GM21723 (cell line): ENCODE results near the gene ORAI1.
"Not testable (repeated sequence)": the region's sequence is repeated elsewhere in the genome, so short reads cannot be mapped to it uniquely, and the experiment has no call there.

Experiments used
- ATAC-seq: cut with Tn5 transposase; IDR thresholded peaks from one replicate; pipeline ENCODE4 v1.9.1; 2021; ENCODE audit warnings: mild to moderate bottlenecking, moderate library complexity; ENCODE audit not compliant: unreplicated experiment

The ORAI1 gene

DNA sequence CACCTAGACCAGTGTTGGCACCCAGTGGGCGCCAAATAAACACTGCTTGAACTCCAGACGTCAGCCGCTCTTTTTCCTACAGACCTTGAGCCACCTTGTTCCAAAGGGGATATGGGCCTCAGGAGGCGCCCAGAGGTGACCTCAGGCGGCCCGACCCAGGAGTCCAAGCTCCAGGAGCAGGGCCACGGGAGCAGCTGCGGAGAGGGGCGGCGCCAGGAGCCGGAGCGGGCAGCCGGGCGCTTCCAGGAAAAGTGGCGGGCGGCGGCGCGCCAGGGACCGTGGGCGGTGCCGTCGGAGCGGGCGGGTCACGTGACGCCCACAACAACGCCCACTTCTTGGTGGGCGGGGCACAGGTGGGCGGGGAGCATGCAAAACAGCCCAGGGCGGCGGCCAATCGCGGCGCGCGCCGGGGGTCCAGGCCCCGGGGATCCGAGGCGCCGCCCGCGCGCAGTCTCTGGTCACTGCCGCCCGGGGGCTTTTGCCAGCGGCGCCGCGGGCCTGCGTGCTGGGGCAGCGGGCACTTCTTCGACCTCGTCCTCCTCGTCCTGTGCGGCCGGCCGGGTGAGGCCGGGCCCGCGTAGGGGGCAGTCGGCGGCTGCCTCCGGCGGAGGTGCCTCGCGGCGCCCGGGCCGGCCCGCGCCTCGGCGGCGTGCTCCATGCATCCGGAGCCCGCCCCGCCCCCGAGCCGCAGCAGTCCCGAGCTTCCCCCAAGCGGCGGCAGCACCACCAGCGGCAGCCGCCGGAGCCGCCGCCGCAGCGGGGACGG, at the start of gene ORAI1:
Gene ORAI1, plus strand, starts transcription at position 444 of the 766 bp plus-strand sequence.
- peak; percentile 65 for ATAC-seq

DNA sequence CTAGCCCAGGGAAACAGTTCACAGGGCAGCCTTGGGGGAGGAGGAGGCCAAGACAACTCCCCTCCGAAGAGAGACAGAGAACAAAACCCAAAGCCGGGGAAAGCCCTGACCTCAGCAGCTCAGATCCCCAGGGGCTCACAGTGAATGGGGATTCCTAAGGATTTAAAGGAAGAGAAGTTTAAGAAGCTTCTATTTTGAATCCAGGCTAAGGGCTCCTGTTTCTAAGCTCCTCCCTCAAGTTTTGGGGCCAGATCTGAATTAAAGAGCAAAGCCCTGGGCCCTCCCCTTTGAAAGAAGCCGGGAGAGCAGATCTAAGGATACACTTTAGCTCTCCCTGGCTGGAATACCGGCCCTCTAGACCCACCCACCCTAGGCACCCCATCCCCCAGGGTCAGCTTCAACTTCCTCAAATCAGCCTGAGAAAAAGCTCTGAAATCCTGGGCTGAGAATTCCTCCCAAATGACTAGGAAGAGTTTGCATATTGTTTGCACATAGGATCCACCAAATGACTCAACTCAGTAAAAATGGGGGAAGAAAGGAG, 49.4 kb upstream of the ORAI1 start:
- no peak for ATAC-seq

DNA sequence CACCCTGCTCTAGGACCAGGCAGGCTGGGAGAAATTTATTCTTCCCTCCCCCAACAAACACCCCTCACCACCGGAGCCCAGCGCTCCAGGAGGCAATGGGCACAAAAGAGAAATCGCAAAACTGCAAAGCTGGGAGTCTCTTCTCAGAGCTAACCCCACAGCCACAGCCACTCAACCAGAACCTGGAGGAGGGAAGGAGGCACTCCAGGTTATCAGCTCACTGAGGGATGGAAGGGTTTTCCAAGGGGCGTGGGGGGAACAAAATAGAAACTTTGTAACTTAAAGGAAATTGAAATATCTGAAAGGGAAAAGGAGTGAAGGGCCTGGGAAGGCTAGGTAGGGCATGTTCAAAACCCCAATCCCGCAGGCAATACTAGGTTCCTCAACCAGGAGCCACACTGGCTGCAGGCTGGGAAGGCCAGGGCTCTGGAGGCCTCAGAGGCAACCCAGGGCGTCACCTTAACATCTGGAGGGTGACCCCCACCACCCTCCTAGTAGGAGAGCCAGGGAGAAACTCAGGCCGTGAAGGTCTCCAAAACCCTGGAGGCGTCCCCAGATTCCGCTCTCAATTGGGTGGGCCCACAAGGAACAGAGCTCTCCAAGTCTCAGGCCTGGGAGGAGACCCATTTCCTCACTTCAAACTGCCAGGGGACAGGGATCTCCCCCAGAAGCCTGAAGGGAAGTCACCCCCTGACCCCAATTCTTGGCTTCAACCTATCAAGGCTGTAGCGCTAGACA, 48.7 kb upstream of the ORAI1 start:
- ATAC-seq: no peak

DNA sequence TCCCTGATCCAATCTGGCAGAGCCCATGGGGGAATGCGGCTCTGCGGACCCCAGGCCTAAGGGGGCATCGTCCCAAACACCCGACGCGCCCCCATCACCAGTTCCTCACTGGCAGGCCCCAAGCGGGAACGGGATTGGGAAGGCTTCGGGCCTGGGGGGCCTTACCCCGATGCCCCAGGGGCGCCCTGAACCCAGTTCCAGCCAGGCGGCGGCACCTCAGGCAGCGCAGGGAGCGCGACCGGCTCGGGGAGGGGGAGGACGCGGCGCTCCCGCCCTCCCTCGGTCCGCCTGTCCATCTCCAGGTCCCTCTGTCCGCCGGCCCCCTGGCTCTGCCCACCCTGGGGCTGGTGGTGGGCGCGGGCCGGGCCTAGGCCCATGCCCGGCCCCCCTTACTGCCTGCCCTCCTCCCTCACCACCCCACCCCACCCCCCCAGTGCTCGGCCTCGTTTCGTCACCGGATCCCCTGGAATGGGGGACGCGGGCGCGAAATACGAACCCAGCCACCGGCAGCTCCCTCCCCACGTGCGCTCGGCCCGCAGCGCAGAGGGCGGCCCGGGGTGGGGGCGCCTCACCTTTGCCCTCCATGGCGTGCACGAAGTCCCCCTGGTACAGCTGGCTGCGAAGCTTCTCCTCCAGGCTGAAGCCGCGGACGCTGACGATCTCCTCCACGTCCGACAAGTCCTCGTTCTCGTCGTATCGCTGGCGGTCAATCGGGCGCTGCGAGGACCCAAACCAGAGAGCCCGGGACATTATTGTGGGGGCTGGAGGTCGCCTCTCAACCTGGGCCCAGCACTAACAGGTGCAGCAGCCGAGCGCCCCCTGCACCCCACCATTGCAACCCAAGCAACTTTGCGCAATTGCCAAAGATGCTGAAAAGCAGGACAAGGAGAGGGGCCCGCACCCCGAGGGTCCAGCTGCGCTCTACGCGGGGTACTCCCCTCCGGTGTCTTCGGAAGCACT, 47.8 kb upstream of the ORAI1 start:
- ATAC-seq: no peak

DNA sequence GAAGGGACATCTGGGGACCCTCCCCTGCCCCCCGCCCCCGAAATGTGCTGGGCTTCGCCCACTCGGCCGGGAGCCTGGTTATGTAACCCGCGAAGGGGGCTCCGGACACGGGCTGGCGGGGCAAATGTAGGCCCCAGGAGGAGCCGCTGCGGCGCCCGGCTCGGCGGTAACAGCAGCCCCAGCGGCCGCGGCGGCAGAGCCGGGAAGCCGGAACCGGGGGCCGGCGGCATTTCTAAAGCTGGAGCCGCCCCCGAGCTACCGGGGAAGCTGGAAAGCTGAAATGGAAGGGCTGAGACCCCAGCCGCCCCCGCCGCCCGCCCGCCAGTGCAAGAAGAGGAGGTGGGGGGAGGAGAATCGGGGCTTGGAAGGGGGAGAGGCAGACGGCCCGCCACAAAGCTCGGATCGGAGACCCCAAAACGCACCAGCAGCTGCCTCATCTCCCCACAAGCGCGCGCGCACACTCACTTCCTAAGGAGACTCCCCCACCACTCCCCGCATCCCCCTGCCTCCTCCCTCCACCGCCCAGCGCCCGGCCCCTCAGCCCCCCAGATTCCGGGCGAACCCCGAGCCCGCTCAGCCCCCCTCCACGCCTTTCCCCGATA, 47.0 kb upstream of the ORAI1 start:
- ATAC-seq: no peak

DNA sequence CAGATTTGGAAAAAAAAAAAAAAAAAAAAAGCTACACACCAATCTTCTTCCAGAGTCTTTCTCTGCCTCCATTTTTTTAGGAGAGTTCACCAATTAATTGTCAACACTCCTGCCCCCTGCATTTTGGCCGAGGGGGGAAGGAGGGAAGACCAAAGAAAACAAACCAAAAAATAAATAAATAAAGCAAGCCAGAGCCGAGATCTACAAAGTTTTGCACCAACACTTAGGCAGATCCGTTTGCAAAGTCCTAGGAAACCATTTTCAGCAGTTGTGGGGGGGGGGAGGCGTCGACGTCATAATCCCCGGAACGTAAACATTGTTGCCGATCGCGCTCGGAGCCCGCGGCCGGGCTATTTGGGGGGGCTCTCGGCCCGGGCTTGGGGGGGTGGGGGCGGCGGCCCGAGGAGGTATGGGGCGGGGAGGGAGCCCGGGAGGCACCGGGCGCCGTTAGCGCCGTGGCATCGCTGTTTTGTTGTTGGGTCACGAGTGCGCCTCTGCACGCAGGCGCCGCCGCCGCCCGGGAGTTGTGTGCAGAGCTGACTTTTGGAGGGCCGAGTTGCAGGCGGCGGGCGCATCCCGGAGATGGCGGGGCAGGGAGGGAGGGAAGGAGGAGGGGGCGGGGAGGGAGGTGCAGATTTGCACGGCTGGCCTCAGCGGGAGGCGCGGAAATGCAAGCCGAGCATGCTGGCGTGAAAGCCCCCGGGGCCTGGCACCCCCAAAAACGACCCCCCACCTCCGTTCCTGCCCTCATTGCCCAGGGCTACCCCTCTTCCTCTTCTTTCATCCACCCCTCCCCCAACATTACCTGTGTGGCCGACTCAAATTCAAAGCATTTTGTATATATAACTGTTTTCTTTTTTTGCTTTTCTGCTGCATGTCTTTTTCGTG, 46.1 kb upstream of the ORAI1 start:
- peak; percentile 38 for ATAC-seq

DNA sequence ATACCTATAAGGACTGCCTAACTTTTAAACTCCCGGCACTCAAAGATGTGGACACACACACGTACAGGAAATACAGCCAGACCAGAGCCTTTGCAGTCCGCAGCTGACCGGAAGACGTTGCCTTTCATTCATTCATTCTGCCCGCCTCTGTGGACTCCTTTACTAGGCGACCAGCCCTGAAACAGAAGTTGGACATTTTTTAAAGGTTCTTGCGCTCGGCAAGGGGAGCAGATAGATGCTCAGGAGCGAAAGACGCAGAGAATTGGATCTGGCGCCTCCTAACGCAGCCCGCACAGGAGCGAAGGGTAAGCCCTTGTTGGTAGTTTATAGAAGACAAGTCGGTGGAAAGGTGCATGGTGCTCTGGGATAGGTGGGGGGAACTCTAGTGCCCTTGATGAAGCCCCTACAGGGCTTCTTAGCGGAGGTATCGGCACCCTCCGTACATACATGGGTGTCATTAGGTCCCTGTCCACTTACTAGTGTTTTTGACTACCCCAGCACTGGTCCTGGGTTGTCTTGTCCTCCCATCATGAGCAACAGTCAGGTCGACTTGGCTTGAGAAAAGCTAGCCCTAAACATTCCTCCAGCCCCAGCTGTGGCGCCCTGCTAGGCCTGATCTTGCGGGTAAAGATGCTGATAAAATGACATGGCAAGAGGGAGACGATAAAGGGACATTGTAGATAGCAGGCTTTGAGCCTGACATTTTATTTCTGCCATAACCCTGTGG, 45.2 kb upstream of the ORAI1 start, which contains the start of gene KDM2B:
Gene KDM2B, minus strand, starts transcription at position 65 of the 727 bp plus-strand sequence. CDS start 112 bp downstream, outside the sequence.
- no peak for ATAC-seq

DNA sequence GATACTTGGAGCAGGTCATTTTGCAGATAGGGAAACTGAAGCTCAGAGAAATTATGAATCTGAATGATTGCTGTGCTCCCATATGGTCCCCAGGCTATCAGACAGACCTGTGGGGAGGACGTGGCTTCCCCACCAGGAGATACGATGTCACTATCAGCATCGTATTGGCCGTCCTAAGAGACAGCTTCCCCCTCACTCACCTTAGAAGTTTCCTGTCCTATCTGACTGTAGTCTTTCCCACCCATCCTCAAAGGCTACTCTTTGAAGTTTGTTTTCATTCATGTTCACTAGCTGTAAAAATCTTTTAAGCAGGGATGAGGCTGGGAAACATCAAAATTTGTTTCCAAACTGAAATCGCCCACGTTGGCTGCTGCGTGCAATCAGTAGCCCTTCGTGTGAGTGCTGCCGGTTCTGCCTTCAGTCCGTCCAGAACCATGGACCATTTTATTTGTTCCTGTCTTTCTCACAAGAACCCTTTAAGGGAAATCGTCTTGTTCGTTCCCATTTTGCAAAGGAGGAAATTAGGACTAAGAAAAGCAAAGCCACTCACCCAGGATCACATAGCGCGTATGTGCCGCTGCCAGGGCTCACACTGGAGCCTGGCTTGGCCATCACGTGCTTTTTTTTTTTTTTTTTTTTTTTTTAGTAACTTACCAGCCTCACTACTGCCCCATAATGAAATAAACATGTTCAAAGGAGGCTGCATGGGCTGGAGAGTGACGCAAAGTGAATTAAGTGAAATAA, 44.5 kb upstream of the ORAI1 start:
- no peak for ATAC-seq

DNA sequence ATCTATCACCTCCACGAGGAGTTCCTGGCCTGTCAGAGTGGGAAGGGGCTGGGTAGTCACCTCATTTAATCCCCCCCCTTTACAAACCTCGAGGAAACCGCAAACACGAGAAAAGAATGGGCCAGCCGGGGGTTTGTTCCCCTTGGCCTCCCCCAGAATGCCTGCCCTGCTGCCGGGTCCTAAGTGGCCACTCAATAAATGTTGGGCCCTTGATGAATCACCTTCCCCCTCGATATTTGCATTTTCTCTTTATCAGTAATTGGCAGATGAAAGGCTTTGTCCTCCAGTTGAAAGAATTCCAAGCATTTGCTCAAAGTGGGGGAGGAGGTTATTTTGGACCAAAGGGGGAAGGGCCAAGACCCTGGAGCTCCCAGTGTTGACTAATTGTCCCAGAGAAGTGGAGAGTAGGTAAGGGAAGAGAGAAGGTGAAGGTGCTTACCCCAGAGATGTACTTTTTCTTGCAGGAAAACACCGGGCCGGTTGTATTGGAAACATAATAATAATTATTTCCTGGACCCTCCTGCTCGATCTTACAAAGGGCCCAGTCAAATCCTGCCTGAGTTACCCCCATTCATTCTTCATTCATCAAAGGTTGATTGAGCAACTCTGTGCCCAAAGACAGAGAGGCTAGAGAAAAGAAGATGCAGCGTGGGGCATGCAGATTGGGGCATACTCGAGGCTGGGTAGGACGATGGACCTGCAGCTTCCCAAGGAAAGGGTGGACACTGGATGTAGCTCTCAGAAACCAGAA, 43.6 kb upstream of the ORAI1 start:
- ATAC-seq: no peak

DNA sequence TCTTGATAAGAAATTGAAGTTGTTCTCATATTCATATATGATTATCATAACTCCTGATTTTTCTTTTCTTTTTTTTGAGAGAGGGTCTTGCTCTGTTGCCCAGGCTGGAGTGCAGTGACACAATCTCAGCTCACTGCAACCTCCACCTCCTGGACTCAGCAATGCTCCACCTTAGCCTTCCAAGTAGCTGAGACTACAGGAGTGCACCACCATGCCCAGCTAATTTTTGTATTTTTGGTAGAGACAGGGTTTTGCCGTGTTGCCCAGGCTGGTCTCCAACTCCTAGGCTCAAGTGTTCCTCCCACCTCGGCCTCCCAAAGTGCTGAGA, 43.0 kb upstream of the ORAI1 start:
- not testable (repeated sequence) for ATAC-seq

DNA sequence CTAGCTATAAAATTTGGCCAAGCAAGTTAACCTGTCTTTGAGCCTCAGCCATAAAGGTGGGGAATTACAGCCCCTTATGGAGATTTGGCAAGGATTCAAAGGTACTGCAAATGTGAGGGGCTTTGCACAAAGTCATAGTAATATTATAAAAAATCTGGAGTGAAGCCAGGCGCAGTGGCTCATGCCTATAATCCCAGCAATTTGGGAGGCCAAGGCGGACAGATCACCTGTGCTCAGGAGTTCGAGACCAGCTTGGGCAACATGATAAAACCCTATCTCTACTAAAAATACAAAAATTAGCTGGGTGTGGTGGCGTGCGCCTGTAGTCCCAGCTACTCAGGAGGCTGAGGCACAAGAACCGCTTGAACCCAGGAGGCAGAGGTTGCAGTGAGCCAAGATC, 41.4 kb upstream of the ORAI1 start:
- not testable (repeated sequence) for ATAC-seq

DNA sequence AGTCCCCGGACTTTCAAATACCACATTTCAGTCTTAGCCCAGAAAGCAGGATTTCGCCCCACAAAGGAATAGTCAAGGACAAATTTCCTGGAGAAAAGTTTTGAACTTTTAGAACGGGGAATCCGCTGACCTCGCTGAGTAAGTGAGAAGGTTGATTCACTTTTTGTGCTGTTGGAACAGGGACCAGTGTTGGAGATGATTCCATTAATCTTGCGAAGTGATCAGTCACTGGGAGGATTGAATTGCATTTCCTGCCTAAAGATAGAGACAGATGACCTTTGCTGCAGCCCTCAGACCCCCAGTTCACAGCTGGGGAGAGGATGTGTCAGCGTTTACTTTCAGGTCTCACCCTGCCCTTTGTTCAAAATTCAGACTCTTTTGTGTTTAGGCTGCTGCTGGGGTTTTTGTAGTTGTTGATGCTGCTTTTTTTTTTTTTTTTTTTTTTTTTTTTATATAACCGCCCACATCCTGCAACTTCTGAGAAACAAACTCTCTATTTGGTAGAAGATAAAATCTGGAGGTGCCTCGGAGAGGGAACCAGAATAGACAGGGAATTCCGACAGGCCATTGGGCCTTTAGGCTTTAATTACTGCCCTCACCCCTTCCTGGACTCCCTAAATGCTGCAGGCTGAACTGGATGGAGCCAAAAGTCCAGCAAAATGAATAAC, 35.7 kb upstream of the ORAI1 start:
- ATAC-seq: peak; percentile 61

DNA sequence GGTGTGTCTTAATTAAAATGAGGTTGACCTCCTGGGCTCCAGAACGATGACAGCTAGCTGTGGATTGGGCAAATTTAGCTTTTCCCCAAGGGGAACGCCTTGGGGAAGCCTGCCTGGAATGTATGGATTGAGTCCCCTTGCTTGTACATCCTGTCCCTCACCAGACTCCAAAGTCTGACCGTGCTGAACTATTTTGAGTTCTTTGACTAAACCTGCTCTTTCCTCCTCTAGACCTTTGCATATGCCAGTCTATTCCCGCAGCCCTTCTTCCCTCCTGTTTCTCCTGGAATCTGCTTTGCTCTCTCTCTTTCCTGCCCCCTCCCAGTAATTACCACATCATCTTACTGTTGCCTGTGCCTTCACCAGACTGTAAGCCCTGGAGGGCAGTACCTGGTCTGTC, 34.0 kb upstream of the ORAI1 start:
- no peak for ATAC-seq

DNA sequence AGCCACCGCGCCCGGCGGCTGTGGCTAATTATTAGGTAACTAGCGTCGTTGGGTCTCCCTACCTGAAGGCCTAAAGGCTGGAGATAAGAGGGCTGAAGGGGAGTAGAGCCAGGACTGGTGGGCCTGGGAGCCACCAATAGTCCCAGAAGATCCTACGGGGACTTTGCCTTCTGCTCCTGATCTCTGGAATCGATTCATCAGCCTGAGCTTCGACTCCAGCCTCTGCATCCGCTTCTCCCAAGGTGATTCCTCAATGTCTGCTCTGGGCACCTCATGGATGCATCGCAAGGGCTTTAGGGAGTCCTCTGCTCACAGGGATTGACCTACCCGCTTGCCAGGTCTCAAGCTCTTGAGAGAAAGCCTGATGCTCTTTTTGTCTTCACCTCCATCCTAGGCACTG, 30.8 kb upstream of the ORAI1 start:
- ATAC-seq: no peak

DNA sequence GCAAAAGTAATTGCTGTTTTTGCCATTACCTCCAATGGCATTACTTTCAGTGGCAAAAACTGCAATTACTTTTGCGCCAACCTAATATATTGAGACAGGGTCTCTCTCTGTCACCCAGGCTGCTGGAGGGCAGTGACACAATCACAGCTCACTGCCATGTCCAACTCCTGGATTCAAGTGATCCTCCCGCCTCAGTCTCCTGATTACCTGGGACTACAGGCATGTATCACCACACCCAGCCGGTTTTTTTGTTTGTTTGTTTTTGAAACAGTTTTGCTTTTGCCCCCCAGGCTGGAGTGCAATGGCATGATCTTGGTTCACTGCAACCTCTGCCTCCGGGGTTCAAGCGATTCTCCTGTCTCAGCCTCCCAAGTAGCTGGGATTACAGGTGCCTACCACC, 29.8 kb upstream of the ORAI1 start:
- ATAC-seq: no peak

DNA sequence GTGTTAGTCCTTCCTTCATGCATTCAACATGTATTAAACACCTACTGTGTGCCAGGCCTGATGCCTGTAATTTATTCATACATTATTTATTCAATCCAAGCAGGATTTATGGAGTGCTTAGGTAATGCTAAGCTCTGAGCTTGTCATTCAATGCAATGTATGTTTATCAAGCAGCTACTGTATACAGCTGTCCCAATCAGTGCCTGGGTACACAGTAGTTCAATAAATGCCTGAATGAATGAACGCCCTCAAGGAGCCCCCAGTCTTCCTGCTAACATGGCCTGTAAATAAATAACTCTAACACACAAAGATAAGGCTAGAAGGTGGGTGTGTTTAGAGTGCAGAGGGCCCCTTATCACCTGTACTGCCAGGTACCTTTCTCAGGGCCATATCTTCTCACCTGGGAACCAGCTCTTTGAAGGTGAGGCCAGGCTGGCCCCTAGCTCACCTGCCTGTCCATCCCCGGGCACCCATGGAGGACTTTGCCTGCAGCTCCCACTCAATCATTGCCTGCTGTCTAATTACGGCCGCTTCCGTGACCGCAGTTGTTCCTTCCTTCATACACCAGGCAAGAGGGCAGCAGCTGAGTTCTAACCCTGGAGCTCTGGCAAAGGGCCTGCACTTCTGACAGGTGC, 25.5 kb upstream of the ORAI1 start:
- ATAC-seq: no peak

DNA sequence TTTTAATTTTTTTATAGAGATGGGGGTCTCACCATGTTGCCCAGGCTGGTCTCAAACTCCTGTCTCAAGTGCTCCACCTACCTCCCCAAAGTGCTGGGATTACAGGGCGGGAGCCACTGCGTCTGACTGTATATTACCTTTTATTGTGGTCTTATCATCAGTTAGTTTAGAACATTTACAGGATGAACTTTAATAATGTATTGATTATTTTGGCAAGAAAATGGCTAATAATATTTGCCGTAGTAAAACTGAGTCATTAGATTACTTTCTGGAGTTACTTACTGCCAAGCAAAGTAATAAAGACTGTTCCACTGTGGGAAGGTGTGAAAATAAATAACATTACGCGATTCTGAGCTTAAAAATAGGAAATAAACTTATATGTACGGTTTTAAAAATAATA, 23.6 kb upstream of the ORAI1 start:
- ATAC-seq: no peak
